Effector memory CD8-positive, alpha-beta T cell (primary cell): ENCODE measurements around the gene C6orf62.
"Not testable (repeated sequence)": the region's sequence is repeated elsewhere in the genome, so short reads cannot be mapped to it uniquely, and the experiment has no call there.

Experiments used
- ATAC-seq: fragments of 150-1000 bp; cut with Tn5 transposase; replicated peaks from 2 replicates; pipeline ENCODE4 v1.10.0; 2021; ENCODE audit warnings: mild to moderate bottlenecking, moderate library complexity
- DNase-seq, 3 experiments: peaks; one replicate each; pipeline ENCODE4 v3.0.0; 2021
- H3K27ac Mint-ChIP-seq, 2 donors: one replicate each; pipeline ENCODE4 v1.8.0; 2022; ENCODE audit warnings: mild to moderate bottlenecking in 2 of 2, mixed read lengths in 2 of 2, moderate library complexity in 2 of 2
- H3K27me3 Mint-ChIP-seq, 2 donors: one replicate each; pipeline ENCODE4 v1.8.0; 2022; ENCODE audit warnings: mixed read lengths in 2 of 2
- H3K36me3 Mint-ChIP-seq: one replicate; pipeline ENCODE4 v1.8.0; 2022; ENCODE audit warnings: mild to moderate bottlenecking, moderate library complexity, mixed read lengths; ENCODE audit not compliant: insufficient read depth
- H3K4me1 Mint-ChIP-seq, 2 donors: one replicate each; pipeline ENCODE4 v1.8.0; 2022; ENCODE audit warnings: low read depth in 2 of 2, mixed read lengths in 2 of 2
- H3K4me3 Mint-ChIP-seq, 2 donors: one replicate each; pipeline ENCODE4 v1.8.0; 2022; ENCODE audit warnings: mild to moderate bottlenecking in 2 of 2, mixed read lengths in 2 of 2, moderate library complexity in 2 of 2
- H3K9me3 Mint-ChIP-seq, 2 donors: one replicate each; pipeline ENCODE4 v1.8.0; 2022; ENCODE audit warnings: mixed read lengths in 2 of 2

The C6orf62 gene

DNA sequence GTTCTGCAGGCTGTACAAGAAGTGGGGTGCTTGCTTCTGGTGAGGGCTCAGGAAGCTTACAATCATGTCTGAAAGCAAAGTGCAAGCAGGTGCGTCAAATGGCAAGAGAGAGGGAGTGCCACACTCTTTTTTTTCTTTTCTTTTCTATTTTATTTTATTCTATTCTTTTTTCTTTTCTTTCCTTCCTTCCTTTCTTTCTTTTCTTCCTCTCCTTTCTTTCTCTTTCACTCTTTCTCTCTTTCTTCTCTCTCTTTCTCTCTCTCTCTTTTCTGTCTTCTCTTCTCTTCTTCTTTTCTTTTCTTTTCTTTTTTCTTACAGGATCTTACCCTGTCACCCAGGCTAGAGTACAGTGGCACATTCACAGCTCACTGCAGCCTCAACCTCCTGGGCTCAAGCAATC, 32.5 kb downstream of the C6orf62 start:
- H3K4me3 Mint-ChIP-seq: no peak overlapping the region
- H3K4me1 Mint-ChIP-seq: no peaks in the 10 kb centered on the region
- ATAC-seq (no peak), DNase-seq (no peak)
- H3K27ac Mint-ChIP-seq: peak overlapping the region in 1 of 2 donors; percentile 24
- peaks cover 5% of the 10 kb centered on the region for H3K36me3 Mint-ChIP-seq
- H3K27me3 Mint-ChIP-seq: no peaks in the 10 kb centered on the region
- no peaks in the 10 kb centered on the region for H3K9me3 Mint-ChIP-seq

DNA sequence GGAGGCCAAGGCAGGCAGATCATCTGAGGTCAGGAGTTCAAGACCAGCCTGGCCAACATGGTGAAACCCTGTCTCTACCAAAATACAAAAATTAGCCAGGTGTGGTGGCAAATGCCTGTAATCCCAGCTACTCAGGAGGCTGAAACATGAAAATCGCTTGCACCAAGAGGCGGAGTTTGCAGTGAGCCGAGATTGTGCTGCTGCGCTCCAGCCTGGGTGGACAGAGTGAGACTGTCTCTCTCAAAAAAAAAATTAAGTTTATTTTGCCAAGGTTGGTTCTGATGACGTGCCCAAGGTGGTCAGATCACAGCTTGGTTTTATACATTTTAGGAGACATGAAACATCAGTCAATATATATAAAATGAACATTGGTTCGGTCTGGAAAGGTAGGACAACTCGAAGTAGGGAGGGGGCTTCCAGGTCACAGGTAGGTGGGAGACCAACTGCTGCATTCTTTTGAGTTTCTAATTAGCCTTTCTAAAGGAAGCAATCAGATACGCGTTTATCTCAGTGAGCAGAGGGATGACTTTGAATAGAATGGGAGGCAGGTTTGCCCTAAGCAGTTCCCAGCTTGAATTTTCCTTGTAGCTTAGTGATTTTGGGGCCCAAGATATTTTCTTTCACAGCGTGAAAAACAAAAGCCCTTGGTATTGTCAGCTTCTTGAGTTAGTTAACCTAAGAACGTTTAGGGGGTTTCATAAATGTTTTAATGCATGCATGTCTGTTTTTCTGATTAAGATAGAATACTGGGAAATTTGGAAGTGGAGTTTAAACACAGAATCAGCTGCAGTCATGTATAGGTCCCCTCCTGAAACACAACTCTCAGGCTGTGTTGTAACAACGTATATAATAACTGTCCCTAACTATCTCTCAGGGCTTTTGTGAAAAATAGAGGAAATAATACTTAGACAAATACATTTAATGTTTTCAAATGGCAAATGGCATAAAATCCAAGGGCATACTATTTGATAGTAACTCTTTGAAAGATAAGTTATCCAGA, 35.4 kb downstream of the C6orf62 start:
- no peak overlapping the region for H3K4me3 Mint-ChIP-seq
- ATAC-seq (no peak), DNase-seq (no peak)
- no peaks in the 10 kb centered on the region for H3K4me1 Mint-ChIP-seq
- no peak overlapping the region for H3K27ac Mint-ChIP-seq
- peaks cover 5% of the 10 kb centered on the region for H3K36me3 Mint-ChIP-seq
- H3K27me3 Mint-ChIP-seq: no peaks in the 10 kb centered on the region
- H3K9me3 Mint-ChIP-seq: no peaks in the 10 kb centered on the region

DNA sequence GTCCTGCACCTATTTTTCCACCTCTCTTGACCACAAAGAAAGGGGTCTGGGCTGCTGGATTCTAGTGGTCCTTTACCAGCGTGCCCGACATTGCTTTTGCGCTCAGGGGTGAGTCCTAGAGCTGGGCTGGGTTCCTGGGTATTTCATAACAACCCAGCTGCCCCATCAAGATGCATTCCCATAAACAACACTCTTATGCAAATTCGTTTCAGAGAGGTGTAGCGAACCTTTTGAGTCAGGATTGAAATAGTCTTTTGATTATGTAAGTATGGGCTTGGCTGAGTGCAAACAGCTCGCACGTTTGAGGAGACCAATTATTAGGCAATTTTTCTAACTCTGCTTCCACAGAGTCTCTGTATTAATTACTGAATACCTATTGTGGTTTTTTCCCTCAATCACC, 38.4 kb downstream of the C6orf62 start:
- H3K27ac Mint-ChIP-seq: no peak overlapping the region
- H3K4me1 Mint-ChIP-seq: no peaks in the 10 kb centered on the region
- DNase-seq (no peak), ATAC-seq (no peak)
- H3K9me3 Mint-ChIP-seq: no peaks in the 10 kb centered on the region
- H3K27me3 Mint-ChIP-seq: no peaks in the 10 kb centered on the region
- H3K36me3 Mint-ChIP-seq: no peaks in the 10 kb centered on the region
- H3K4me3 Mint-ChIP-seq: no peak overlapping the region

DNA sequence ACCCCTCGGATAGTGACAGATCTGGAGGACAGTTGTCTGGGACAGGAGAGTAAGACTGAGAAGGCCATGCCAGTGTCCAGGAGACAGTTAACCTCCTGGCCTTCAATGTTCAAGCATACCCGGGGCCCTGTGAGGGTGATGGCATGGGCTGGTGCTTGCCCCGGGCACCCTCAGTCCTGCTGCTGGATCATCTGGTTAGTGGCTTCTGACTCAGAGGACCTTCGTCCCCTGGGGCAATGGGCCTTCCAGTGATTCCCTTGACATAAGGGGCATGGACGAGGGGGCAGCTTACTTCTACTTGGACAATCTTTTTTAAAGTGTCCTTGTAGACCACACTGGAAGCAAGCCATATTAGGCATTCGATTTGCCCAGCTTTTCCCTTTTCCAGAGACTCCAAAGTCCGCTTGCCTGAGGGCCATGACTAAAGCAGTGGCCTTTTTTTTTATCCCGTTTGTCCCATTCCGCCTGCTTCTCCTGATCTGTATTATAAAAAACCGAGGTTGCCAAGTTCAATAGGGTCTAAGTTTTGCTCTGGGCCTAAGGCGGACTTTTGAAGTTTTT, 40.1 kb downstream of the C6orf62 start:
- not testable (repeated sequence) for H3K36me3 Mint-ChIP-seq

DNA sequence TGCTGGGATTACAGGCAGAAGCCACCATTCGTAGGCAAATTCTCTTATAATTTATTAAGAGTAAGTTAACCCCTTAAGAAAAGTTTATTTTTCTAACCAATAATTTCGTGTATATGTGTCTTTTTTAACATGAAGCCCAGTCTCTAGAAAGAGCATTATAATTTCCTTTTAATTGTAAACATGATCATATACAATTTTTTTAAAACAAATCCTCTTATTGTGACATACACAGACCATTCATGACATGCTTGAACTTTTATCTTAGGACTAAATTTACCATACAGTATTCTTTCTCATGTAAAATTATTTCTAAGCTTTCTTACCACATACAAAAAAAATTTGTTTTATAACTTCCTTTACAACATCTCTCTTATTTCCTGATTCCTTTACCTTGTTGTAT, 45.3 kb downstream of the C6orf62 start:
- no peak overlapping the region for H3K4me3 Mint-ChIP-seq
- DNase-seq (no peak), ATAC-seq (no peak)
- H3K36me3 Mint-ChIP-seq: peaks cover 5% of the 10 kb centered on the region
- H3K4me1 Mint-ChIP-seq: peaks cover 3 to 5% of the 10 kb centered on the region in 2 donors
- H3K9me3 Mint-ChIP-seq: no peaks in the 10 kb centered on the region
- H3K27me3 Mint-ChIP-seq: no peaks in the 10 kb centered on the region
- no peak overlapping the region for H3K27ac Mint-ChIP-seq

More for the DNA sequence above, 40.1 kb downstream of the C6orf62 start:
- not testable (repeated sequence) for H3K9me3 Mint-ChIP-seq, ATAC-seq, H3K4me3 Mint-ChIP-seq, DNase-seq, H3K27ac Mint-ChIP-seq, H3K27me3 Mint-ChIP-seq, H3K4me1 Mint-ChIP-seq

DNA sequence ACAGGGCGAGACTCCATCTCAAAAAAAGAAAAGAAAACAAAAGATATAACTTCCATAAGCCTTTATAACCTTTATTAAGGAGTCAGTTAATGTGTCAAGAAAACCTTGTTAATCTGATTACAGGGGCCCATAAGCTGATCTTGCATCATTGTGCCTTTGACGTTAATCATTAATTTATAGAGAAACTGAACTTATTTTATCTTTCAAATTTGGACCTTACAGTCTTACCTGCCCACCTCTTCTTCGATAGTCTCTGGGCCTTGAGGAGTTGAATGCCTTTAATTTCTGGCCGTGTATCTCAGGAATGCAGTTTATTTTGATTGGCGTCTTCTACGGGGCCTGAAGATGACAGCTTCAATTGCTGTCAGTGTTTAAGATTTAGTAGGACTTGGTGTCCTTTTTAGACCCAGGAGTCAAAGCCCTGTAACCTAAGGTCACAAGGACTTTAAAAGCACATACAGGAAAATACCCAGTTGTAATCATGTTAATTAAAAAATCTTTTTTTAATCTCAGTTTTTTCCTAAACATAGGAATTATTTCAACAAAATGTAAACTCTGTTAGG, 46.3 kb downstream of the C6orf62 start:
- H3K27me3 Mint-ChIP-seq: no peaks in the 10 kb centered on the region
- H3K36me3 Mint-ChIP-seq: peaks cover 5% of the 10 kb centered on the region
- peaks cover 3 to 5% of the 10 kb centered on the region in 2 donors for H3K4me1 Mint-ChIP-seq
- DNase-seq (no peak), ATAC-seq (no peak)
- no peak overlapping the region for H3K27ac Mint-ChIP-seq
- no peaks in the 10 kb centered on the region for H3K9me3 Mint-ChIP-seq
- no peak overlapping the region for H3K4me3 Mint-ChIP-seq

DNA sequence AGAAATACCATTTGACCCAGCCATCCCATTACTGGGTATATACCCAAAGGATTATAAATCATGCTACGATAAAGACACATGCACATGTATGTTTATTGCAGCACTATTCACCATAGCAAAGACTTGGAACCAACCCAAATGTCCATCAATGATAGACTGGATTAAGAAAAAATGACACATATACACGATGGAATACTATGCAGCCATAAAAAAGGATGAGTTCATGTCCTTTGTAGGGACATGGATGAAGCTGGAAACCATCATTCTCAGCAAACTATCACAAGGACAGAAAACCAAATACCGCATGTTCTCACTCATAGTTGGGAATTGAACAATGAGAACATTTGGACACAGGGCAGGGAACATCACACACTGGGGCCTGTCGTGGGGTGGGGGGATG, 47.9 kb downstream of the C6orf62 start:
- not testable (repeated sequence) for H3K9me3 Mint-ChIP-seq, DNase-seq, H3K27me3 Mint-ChIP-seq, H3K4me3 Mint-ChIP-seq, H3K27ac Mint-ChIP-seq, ATAC-seq
- H3K36me3 Mint-ChIP-seq: peaks cover 19% of the 10 kb centered on the region
- peaks cover 13 to 17% of the 10 kb centered on the region in 2 donors for H3K4me1 Mint-ChIP-seq

DNA sequence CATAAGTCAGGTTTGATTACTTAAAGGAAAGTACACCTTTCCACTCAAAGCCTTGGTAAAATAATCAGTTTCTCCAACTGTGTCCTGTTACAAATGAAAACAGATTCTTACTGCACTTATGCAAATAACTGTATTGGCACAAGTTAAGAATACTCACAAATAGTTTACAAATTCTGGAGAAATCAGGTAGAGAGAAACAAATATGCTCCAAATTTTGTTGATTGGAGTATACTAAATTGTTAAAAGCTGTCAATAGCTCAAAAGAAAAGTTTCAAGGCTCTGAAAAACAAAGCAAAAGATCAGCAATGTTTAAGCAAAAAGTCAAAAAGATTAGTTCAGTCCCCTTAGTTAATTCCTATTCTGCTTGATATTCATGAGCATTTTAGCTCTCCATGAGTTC, 48.5 kb downstream of the C6orf62 start:
- DNase-seq, ATAC-seq, H3K9me3 Mint-ChIP-seq: not testable (repeated sequence)

DNA sequence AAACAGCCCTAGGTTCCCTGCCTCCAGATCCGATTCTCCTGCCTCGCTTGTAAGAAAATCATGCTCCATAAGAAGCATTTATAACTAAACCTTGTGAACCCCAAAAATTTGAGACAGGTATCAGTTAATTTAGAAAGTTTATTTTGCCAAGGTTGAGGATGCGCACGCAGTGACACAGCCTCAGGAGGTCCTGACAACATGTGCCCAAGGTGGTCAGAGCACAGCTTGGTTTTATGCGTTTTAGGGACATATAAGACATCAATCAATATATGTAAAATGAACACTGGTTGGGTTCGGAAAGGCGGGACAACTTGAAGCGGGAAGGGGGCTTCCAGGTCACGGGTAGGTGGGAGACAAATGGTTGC, 50.0 kb downstream of the C6orf62 start:
- H3K36me3 Mint-ChIP-seq: peaks cover 20% of the 10 kb centered on the region
- no peaks in the 10 kb centered on the region for H3K27me3 Mint-ChIP-seq
- no peak overlapping the region for H3K27ac Mint-ChIP-seq
- DNase-seq (no peak), ATAC-seq (no peak)
- H3K9me3 Mint-ChIP-seq: no peaks in the 10 kb centered on the region
- H3K4me3 Mint-ChIP-seq: peak overlapping the region in 1 of 2 donors; percentile 39
- peaks cover 27 to 35% of the 10 kb centered on the region in 2 donors for H3K4me1 Mint-ChIP-seq

More for the DNA sequence above, 48.5 kb downstream of the C6orf62 start:
- not testable (repeated sequence) for H3K27ac Mint-ChIP-seq, H3K4me3 Mint-ChIP-seq, H3K27me3 Mint-ChIP-seq
- H3K36me3 Mint-ChIP-seq: peaks cover 20% of the 10 kb centered on the region
- peaks cover 16 to 22% of the 10 kb centered on the region in 2 donors for H3K4me1 Mint-ChIP-seq

DNA sequence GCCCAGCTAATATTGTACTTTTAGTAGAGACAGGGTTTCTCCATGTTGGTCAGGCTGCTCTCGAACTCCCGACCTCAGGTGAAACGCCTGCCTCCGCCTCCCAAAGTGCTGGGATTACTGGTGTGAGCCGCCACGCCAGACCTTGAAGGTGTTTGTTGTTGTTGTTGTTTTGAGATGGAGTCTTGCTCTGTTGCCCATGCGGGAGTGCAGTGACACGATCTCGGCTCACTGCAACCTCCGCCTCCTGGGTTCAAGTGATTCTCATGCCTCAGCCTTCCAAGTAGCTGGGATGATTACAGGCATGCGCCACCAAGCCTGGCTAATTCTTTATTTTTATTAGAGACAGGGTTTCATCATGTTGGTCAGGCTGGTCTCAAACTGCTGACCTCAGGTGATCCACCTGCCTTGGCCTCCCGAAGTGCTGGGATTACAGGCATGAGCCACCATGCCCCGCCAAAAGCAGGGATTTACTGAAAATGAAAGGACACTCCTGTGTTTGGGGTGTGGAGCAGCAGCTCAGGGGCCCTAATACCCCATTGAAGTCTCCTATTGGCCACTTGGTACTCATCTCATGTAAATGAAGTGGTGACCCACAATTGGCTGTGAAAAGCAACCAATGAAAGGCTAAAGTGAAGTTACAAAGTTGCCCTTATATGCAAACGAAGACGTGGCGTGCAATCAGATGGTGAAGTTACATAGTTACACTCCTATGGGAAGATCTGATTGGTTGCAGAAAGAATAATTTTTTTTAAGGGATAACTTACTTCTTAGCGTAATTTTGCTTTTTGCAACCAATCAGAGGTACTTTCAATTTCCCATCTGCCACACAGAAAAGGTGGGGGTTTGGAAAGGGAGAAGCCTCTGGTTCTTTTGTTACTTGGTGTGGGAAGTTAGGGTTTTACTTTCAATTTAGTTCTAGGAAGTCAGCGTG, 50.6 kb downstream of the C6orf62 start:
- DNase-seq, H3K9me3 Mint-ChIP-seq, ATAC-seq, H3K27ac Mint-ChIP-seq, H3K27me3 Mint-ChIP-seq: not testable (repeated sequence)
- H3K4me3 Mint-ChIP-seq: peak overlapping the region; percentile 97 to 98
- H3K4me1 Mint-ChIP-seq: peaks cover 32 to 41% of the 10 kb centered on the region in 2 donors
- H3K36me3 Mint-ChIP-seq: peaks cover 20% of the 10 kb centered on the region

DNA sequence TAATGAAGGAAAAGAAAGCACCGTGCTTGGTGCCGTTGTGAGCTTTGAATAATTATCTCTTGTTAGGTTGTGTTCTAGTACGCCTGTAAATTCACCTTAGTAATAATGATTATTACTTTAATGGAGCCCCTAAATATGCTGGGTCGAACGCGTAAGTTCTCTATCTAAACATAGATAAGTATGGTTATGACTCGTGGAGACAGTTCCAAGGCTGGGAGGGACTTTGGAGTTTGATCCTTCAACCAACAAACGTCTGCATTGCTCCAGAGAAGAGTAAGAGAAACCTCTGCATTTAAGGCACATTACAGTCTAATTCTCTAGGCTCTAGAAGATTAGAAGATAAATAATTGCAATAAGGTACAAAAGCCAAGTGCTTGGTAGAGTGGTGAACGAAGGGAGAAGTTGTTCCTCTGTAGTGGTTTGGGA, 51.6 kb downstream of the C6orf62 start:
- H3K9me3 Mint-ChIP-seq: no peaks in the 10 kb centered on the region
- no peaks in the 10 kb centered on the region for H3K27me3 Mint-ChIP-seq
- DNase-seq: no peak
- H3K36me3 Mint-ChIP-seq: peaks cover 21% of the 10 kb centered on the region
- peaks cover 35 to 48% of the 10 kb centered on the region in 2 donors for H3K4me1 Mint-ChIP-seq
- peak overlapping the region; percentile 95 to 96 for H3K27ac Mint-ChIP-seq
- ATAC-seq: no peak
- peak overlapping the region; percentile 97 to 98 for H3K4me3 Mint-ChIP-seq

DNA sequence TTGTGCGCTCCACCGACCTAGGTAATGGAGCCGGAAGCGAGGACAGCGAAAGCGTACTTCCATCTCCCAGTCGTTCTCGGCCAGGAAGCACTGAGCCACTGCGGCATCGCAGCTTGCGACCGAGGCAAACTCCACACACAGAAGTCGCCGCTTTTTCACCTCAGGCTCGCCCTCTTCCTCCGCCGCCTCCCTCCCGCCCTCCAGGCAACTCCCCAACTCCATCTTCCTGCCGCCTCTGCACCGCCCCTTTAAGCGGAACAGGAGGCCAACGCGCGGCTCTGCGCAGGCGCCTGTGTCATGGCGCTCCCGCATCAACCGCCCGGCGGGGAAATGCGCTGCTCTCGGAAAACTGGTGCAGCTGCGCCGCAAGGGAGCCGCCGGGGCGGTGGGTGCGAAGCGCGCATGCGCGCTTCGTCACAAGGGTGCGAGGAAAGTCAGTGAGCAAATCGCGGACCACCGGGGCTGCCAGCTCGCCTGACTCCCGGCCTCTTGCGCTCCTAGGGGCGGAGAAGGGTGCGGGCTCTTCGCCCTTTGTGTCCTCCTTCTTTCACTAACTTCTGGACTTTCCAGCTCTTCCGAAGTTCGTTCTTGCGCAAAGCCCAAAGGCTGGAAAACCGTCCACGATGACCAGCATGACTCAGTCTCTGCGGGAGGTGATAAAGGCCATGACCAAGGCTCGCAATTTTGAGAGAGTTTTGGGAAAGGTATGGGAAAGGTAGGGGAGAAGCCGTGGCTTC, 52.1 kb downstream of the C6orf62 start, which contains the start of the genes ACOT13 and TDP2:
ACOT13 (plus strand) TSS at position 437 of the 737 bp plus-strand sequence; CDS start at position 624, 187 bp downstream.
TDP2 (minus strand) TSS at position 259 of the 737 bp plus-strand sequence; CDS start at position 222, 37 bp downstream.
- H3K36me3 Mint-ChIP-seq: peaks cover 26% of the 10 kb centered on the region
- peak; percentile 93 to 96 (median 94) for DNase-seq

More for the DNA sequence above, 52.1 kb downstream of the C6orf62 start, which contains the start of the genes ACOT13 and TDP2:
- peak; percentile 89 for ATAC-seq
- peaks cover 37 to 51% of the 10 kb centered on the region in 2 donors for H3K4me1 Mint-ChIP-seq
- H3K9me3 Mint-ChIP-seq: no peaks in the 10 kb centered on the region
- no peaks in the 10 kb centered on the region for H3K27me3 Mint-ChIP-seq
- H3K27ac Mint-ChIP-seq: peak within 1 kb of the TSS; percentile 95 to 96
- peak within 1 kb of the TSS; percentile 97 to 98 for H3K4me3 Mint-ChIP-seq
